IMR-90 (cell line): ENCODE results near the gene PPP1R10. TPM values are rescaled to one million over a fixed set of nuclear protein-coding genes. Genes with fewer than 3 reads are reported as not detected.
A peak's percentile ranks its signal among the peaks of the same experiment; 100 is the strongest.

Source experiments
- ATAC-seq: fragments of 200-7000 bp; cut with Tn5 transposase; 2 replicates; pipeline ENCODE4 v1.9.1; 2020; ENCODE audit warnings: low read depth, mild to moderate bottlenecking, moderate library complexity
- BruUV-seq: library from RNA; stranded (reverse); fragments of 400-500 nt; replicated peaks from 2 replicates; lab custom pipeline; 2021; lab: Mats Ljungman, UMichigan
- CTCF ChIA-PET: fragments of 300-600 bp; formaldehyde crosslinking; extraction: SDS; loops from one replicate; lab custom pipeline; 2021; ENCODE audit warnings: antibody characterized with exemption; lab: Yijun Ruan, JAX
- POLR2A ChIA-PET: fragments of 300-600 bp; sonication (Branson Sonifier 250); formaldehyde crosslinking; loops from one replicate; lab custom pipeline; 2022; ENCODE audit warnings: antibody characterized with exemption; ENCODE audit not compliant: unreplicated experiment; lab: Charles Lee
- DNase-seq: peaks from one replicate; pipeline ENCODE4 v3.0.0; 2013
- H2AFZ ChIP-seq: replicated peaks from 2 replicates; pipeline ENCODE3; 2013; ENCODE audit warnings: low read length, mild to moderate bottlenecking; ENCODE audit not compliant: poor library complexity
- H2AK5ac ChIP-seq: 2 replicates; pipeline ENCODE4 v1.6.1; 2013; ENCODE audit warnings: low read depth, low read length, inconsistent platforms
- H2AK9ac ChIP-seq: replicated peaks from 2 replicates; pipeline ENCODE3; 2013; ENCODE audit warnings: mild to moderate bottlenecking, low read depth, low read length, moderate library complexity; ENCODE audit not compliant: poor library complexity
- H2BK120ac ChIP-seq: 2 replicates; pipeline ENCODE4 v1.6.1; 2013; ENCODE audit warnings: low read depth, low read length, inconsistent platforms
- H2BK15ac ChIP-seq: 3 replicates; pipeline ENCODE4 v1.6.1; 2013; ENCODE audit warnings: low read depth, low read length, inconsistent platforms
- H2BK20ac ChIP-seq: 2 replicates; pipeline ENCODE4 v1.6.1; 2013; ENCODE audit warnings: low read depth, mild to moderate bottlenecking, inconsistent platforms, low read length, moderate library complexity
- H2BK5ac ChIP-seq: 2 replicates; pipeline ENCODE4 v1.6.1; 2013; ENCODE audit warnings: mild to moderate bottlenecking, low read depth, low read length, inconsistent platforms; ENCODE audit not compliant: poor library complexity, severe bottlenecking
- H3K14ac ChIP-seq: replicated peaks from 2 replicates; pipeline ENCODE4 v1.6.1; 2013; ENCODE audit warnings: low read depth, low read length, inconsistent platforms
- H3K18ac ChIP-seq: 2 replicates; pipeline ENCODE4 v1.6.1; 2013; ENCODE audit warnings: low read depth, low read length, control low read depth
- H3K23ac ChIP-seq: 2 replicates; pipeline ENCODE4 v1.6.1; 2013; ENCODE audit warnings: low read depth, low read length, inconsistent platforms
- H3K27ac ChIP-seq: 2 replicates; pipeline ENCODE4 v1.5.1; 2013; ENCODE audit warnings: mild to moderate bottlenecking, control low read depth, low read length; ENCODE audit not compliant: insufficient read depth
- H3K27me3 ChIP-seq: 2 replicates; pipeline ENCODE4 v1.6.1; 2013; ENCODE audit warnings: low read length; ENCODE audit not compliant: control insufficient read depth, insufficient read depth
- H3K36me3 ChIP-seq: 2 replicates; pipeline ENCODE4 v1.6.1; 2013; ENCODE audit warnings: low read length, mixed read lengths; ENCODE audit not compliant: control insufficient read depth, insufficient read depth
- H3K4ac ChIP-seq: 2 replicates; pipeline ENCODE4 v1.6.1; 2013; ENCODE audit warnings: low read depth, low read length, inconsistent platforms
- H3K4me1 ChIP-seq: 2 replicates; pipeline ENCODE4 v1.6.1; 2013; ENCODE audit warnings: low read length, mixed read lengths; ENCODE audit not compliant: control insufficient read depth, insufficient read depth
- H3K4me2 ChIP-seq: 2 replicates; pipeline ENCODE4 v1.6.1; 2013; ENCODE audit warnings: low read depth, mild to moderate bottlenecking, control low read depth, low read length, moderate library complexity
- H3K4me3 ChIP-seq: 2 replicates; pipeline ENCODE4 v1.5.1; 2013; ENCODE audit warnings: low read depth, mild to moderate bottlenecking, control low read depth, low read length, moderate library complexity; ENCODE audit not compliant: insufficient read depth
- H3K56ac ChIP-seq: 2 replicates; pipeline ENCODE4 v1.6.1; 2013; ENCODE audit warnings: low read length, inconsistent platforms; ENCODE audit not compliant: insufficient read depth; ENCODE audit errors: extremely low read depth
- H3K79me1 ChIP-seq, 2 experiments: 2 replicates each; pipeline ENCODE4 v1.6.1; 2013; ENCODE audit warnings: low read length in 2 of 2, inconsistent platforms in 1 of 2, low read depth in 1 of 2
- H3K9ac ChIP-seq: 2 replicates; pipeline ENCODE4 v1.6.1; 2013; ENCODE audit warnings: low read depth, low read length, control low read depth
- H3K9me1 ChIP-seq: 2 replicates; pipeline ENCODE4 v1.6.1; 2013; ENCODE audit warnings: low read length, inconsistent platforms; ENCODE audit not compliant: insufficient read depth
- H3K9me3 ChIP-seq: 2 replicates; pipeline ENCODE4 v1.6.1; 2013; ENCODE audit warnings: low read length; ENCODE audit not compliant: control insufficient read depth, insufficient read depth
- H4K20me1 ChIP-seq: 2 replicates; pipeline ENCODE4 v1.6.1; 2013; ENCODE audit warnings: low read length, inconsistent platforms; ENCODE audit not compliant: insufficient read depth
- H4K5ac ChIP-seq: 2 replicates; pipeline ENCODE4 v1.6.1; 2013; ENCODE audit warnings: mild to moderate bottlenecking, low read depth, low read length, control low read depth
- H4K8ac ChIP-seq, 2 experiments: 2 replicates each; pipeline ENCODE4 v1.6.1; 2013; ENCODE audit warnings: low read depth in 2 of 2, low read length in 2 of 2, control low read depth in 1 of 2, inconsistent platforms in 1 of 2
- H4K91ac ChIP-seq: 2 replicates; pipeline ENCODE4 v1.6.1; 2013; ENCODE audit warnings: low read depth, low read length, inconsistent platforms; ENCODE audit not compliant: insufficient read depth
- ELK1 ChIP-seq: fragments of 150-350 bp; IDR thresholded peaks from 2 replicates; pipeline ENCODE4 v1.6.1; 2016; ENCODE audit warnings: low read depth, mild to moderate bottlenecking, low read length, moderate library complexity, borderline replicate concordance
- POLR2A ChIP-seq: IDR thresholded peaks from 2 replicates; pipeline ENCODE4 v1.6.1; 2012; ENCODE audit warnings: mild to moderate bottlenecking, low read depth, low read length
- dilution Hi-C: fragments of 300-500 bp; cut with HindIII; formaldehyde crosslinking; loops from one replicate; pipeline ENCODE4 v1.14.3; 2018; ENCODE audit warnings: low sequenced_read_pairs; ENCODE audit not compliant: unreplicated experiment
- in situ Hi-C: fragments of 300-500 bp; cut with MboI; formaldehyde crosslinking; loops from 3 replicates; pipeline ENCODE4 v1.14.3; 2019; ENCODE audit warnings: low sequenced_read_pairs, inconsistent platforms, mixed read lengths
- intact Hi-C: fragments of 100-400 bp; cut with micrococcal nuclease; formaldehyde crosslinking; loops from 2 replicates; pipeline ENCODE4 v1.10.0; 2022
- polyA plus RNA-seq, 3 experiments: library from polyadenylated mRNA; depleted of rRNA; stranded (reverse); fragments of >200 nt; gene quantifications; 2 replicates each; pipeline ENCODE4 v1.2.3, GENCODE V29; 2012; ENCODE audit warnings: low replicate concordance in 1 of 3
- total RNA-seq: library from RNA; depleted of rRNA; stranded (reverse); fragments of >200 nt; gene quantifications from 2 replicates; pipeline ENCODE4 v1.2.3, GENCODE V29; 2012

Gene PPP1R10
- total and polyA plus RNA-seq, 2 of the 4 experiments (the other 2 are of a cell fraction): 18.8 to 21.2 TPM

GRCh38 chr6:30613251-30614043 lies 3.6 kb downstream of the PPP1R10 start:
- Histone ChIP-seq H2AFZ (no peak overlapping the region), H2BK20ac (no peak overlapping the region), H3K27me3 (no peaks in the 10 kb centered on the region), H4K20me1 (peaks cover 58% of the 10 kb centered on the region), H3K79me1 (peaks cover 42 to 66% of the 10 kb centered on the region in 2 experiments), H2BK5ac (no peak overlapping the region), H3K27ac (no peak overlapping the region), H3K9me1 (peaks cover 10% of the 10 kb centered on the region), H3K4me1 (peaks cover 7% of the 10 kb centered on the region), H3K4me2 (no peak overlapping the region; the same call in 1 of the 2 replicates), H3K4me3 (no peak overlapping the region), H3K18ac (no peak overlapping the region), H3K9me3 (no peaks in the 10 kb centered on the region), H4K5ac (no peak overlapping the region), H3K23ac (peak overlapping the region; percentile 13), H2BK15ac (no peak overlapping the region), H3K36me3 (peaks cover 29% of the 10 kb centered on the region), H3K14ac (no peak overlapping the region; the same call in 1 of the 2 replicates), H3K9ac (no peak overlapping the region), H2AK9ac (no peak overlapping the region), H4K91ac (no peak overlapping the region), H2BK120ac (no peak overlapping the region), H3K4ac (no peak overlapping the region), H3K56ac (no peak overlapping the region; the same call in 1 of the 2 replicates), H4K8ac (no peak overlapping the region), H2AK5ac (no peak overlapping the region)
- TF ChIP-seq ELK1: no peak
- 0 out of 2 replicates have a peak, but pooled peaks have one; percentile 18 for TF ChIP-seq POLR2A
- DNase-seq (peak; percentile 52), ATAC-seq (no peak)
- no TSS peak for BruUV-seq
- intact Hi-C loops (no loop called here), in situ Hi-C loops (no loop called here), dilution Hi-C loops (no loop called here)
- CTCF ChIA-PET: interaction anchor here (1.8 kb wide), 1 partner anchor 13 kb away, joined by 6 read pairs; no protein-coding TSS in a partner anchor
- POLR2A ChIA-PET: interaction anchor here (0.6 to 2.2 kb wide), 6 partner anchors 9 to 110 kb away, joined by 3 to 14 read pairs (median 3); partner anchors contain the start of gene DHX16
